Parathyroid adenoma (tissue), 2 donors: ENCODE data around the gene SLC39A10.

ENCODE experiments used
- H2AFZ ChIP-seq: fragments of 300-600 bp; sonication (generic); one replicate; pipeline ENCODE4 v1.7.0; 2017; ENCODE audit warnings: antibody characterized with exemption, mild to moderate bottlenecking
- H3K27ac ChIP-seq: fragments of 300-600 bp; sonication (generic); one replicate; pipeline ENCODE4 v1.7.0; 2017
- H3K27me3 ChIP-seq: fragments of 300-600 bp; sonication (generic); one replicate; pipeline ENCODE4 v1.7.0; 2017; ENCODE audit warnings: low read length; ENCODE audit not compliant: control insufficient read depth, insufficient read depth
- H3K36me3 ChIP-seq: fragments of 300-600 bp; sonication (generic); one replicate; pipeline ENCODE4 v1.7.0; 2017; ENCODE audit warnings: low read length; ENCODE audit not compliant: control insufficient read depth, insufficient read depth
- H3K4me1 ChIP-seq: fragments of 300-600 bp; sonication (generic); one replicate; pipeline ENCODE4 v1.7.0; 2017; ENCODE audit warnings: control low read depth
- H3K4me2 ChIP-seq: fragments of 300-600 bp; sonication (generic); one replicate; pipeline ENCODE4 v1.7.0; 2017; ENCODE audit warnings: low read length
- H3K4me3 ChIP-seq: fragments of 300-600 bp; sonication (generic); one replicate; pipeline ENCODE4 v1.7.0; 2017; ENCODE audit warnings: low read depth, low read length
- H3K79me2 ChIP-seq: fragments of 300-600 bp; sonication (generic); one replicate; pipeline ENCODE4 v1.7.0; 2017; ENCODE audit warnings: control low read depth
- H3K9ac ChIP-seq: fragments of 300-600 bp; sonication (generic); one replicate; pipeline ENCODE4 v1.7.0; 2017; ENCODE audit warnings: mild to moderate bottlenecking
- H3K9me3 ChIP-seq: fragments of 300-600 bp; sonication (generic); one replicate; pipeline ENCODE4 v1.7.0; 2017; ENCODE audit warnings: low read length; ENCODE audit not compliant: control insufficient read depth
- CTCF ChIP-seq: fragments of 300-600 bp; sonication (generic); IDR thresholded peaks from one replicate; pipeline ENCODE4 v1.7.0; 2017; ENCODE audit warnings: antibody characterized with exemption, mild to moderate bottlenecking
- donor health status: primary hyperparathyroidism.

The SLC39A10 gene

GRCh38 chr2:195667974-195668373 is 10.9 kb downstream of the SLC39A10 start:
- no peak for TF ChIP-seq CTCF
- Histone ChIP-seq H3K36me3 (no peaks in the 10 kb centered on the region), H2AFZ (no peak overlapping the region), H3K9me3 (no peaks in the 10 kb centered on the region), H3K79me2 (no peaks in the 10 kb centered on the region), H3K27ac (no peak overlapping the region), H3K4me2 (no peak overlapping the region), H3K27me3 (no peaks in the 10 kb centered on the region), H3K9ac (no peak overlapping the region), H3K4me3 (no peak overlapping the region), H3K4me1 (no peaks in the 10 kb centered on the region)

GRCh38 chr2:195670191-195670590 is 13.2 kb downstream of the SLC39A10 start:
- no peak overlapping the region for H3K4me3 ChIP-seq
- no peaks in the 10 kb centered on the region for H3K27me3 ChIP-seq
- H3K9me3 ChIP-seq: no peaks in the 10 kb centered on the region
- no peak overlapping the region for H3K4me2 ChIP-seq
- H3K36me3 ChIP-seq: no peaks in the 10 kb centered on the region
- H3K79me2 ChIP-seq: no peaks in the 10 kb centered on the region
- H3K4me1 ChIP-seq: no peaks in the 10 kb centered on the region
- no peak overlapping the region for H2AFZ ChIP-seq
- no peak overlapping the region for H3K27ac ChIP-seq
- TF ChIP-seq CTCF: no peak
- H3K9ac ChIP-seq: no peak overlapping the region

DNA sequence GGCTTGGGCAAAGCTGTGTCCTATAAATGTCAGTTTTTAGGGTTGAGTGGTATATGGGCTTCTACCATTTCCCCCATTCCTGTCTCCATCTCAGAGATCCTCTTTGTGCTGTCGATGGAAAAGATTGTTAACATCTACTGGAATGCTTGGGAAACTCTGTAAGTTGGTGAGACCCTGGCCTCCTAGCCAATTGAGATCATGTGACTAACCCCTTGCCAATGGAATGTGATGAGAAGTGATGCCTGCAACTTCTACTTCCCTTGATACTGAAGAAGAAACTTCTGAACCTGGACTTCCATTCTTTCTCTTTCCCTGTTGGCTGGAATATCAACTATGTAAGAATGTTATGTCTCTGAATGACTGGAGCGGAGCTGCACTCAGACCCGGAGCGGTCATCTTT is 14.5 kb downstream of the SLC39A10 start:
- H3K27ac ChIP-seq: no peak overlapping the region
- no peaks in the 10 kb centered on the region for H3K27me3 ChIP-seq
- no peaks in the 10 kb centered on the region for H3K4me1 ChIP-seq
- H3K9ac ChIP-seq: no peak overlapping the region
- H3K9me3 ChIP-seq: no peaks in the 10 kb centered on the region
- no peak for TF ChIP-seq CTCF
- H3K4me3 ChIP-seq: no peak overlapping the region
- H3K79me2 ChIP-seq: no peaks in the 10 kb centered on the region
- H3K36me3 ChIP-seq: no peaks in the 10 kb centered on the region
- H2AFZ ChIP-seq: no peak overlapping the region
- no peak overlapping the region for H3K4me2 ChIP-seq

DNA sequence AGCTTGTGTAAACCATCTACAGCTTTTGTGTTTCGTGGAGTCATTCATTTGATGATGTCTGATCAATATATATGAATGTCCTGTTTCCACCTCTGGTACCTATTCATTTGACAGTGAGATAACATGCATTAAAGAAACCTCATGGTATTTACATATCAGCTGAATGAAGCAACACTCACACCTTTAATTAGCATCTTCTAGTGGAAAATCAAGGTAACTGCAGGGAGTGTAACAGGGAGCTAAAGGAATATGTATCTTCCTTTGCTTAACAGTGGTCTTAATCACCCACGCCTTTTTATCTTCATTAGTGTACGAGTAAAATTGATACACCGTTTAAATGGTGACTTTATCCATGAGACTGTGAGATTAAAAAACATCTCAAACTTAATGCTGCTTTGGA is 15.6 kb downstream of the SLC39A10 start:
- H3K9ac ChIP-seq: no peak overlapping the region
- TF ChIP-seq CTCF: no peak
- no peaks in the 10 kb centered on the region for H3K9me3 ChIP-seq
- no peaks in the 10 kb centered on the region for H3K79me2 ChIP-seq
- no peaks in the 10 kb centered on the region for H3K36me3 ChIP-seq
- no peaks in the 10 kb centered on the region for H3K27me3 ChIP-seq
- no peak overlapping the region for H3K4me2 ChIP-seq
- no peaks in the 10 kb centered on the region for H3K4me1 ChIP-seq
- no peak overlapping the region for H3K4me3 ChIP-seq
- no peak overlapping the region for H3K27ac ChIP-seq
- no peak overlapping the region for H2AFZ ChIP-seq

DNA sequence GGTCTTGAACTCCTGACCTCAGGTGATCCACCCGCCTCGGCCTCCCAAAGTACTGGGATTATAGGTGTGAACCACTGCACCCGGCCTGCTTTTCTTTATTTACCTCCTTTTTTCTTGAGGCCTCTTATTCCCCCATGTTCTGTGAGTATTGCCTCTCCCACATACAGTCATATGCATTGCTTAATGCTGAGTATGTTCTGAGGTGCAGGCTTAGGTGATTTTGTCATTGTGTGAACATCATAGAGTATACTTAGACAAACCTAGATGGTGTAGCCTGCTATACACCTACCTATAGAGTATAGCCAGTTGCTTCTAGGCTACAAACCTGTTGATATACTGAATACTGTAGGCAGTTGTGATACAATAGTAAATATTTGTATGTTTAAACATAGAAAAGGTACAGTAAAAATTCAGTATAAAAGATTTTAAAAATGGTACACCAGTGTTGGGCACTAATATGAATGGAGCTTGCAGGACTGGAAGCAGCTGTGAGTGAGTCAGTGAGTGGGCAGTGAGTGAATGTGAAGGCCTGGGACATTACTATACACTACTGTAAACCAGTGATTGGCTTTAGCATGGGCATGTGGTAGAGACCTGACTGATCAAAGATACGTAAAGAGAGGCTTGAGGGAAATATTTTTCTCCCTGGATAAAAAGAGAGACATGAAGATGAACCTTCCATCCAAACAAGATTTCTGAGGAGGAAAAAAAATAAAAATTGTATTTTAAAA is 17.6 kb downstream of the SLC39A10 start:
- no peaks in the 10 kb centered on the region for H3K27me3 ChIP-seq
- no peaks in the 10 kb centered on the region for H3K9me3 ChIP-seq
- no peak overlapping the region for H2AFZ ChIP-seq
- no peak overlapping the region for H3K4me3 ChIP-seq
- no peak overlapping the region for H3K4me2 ChIP-seq
- no peaks in the 10 kb centered on the region for H3K79me2 ChIP-seq
- H3K36me3 ChIP-seq: no peaks in the 10 kb centered on the region
- H3K9ac ChIP-seq: no peak overlapping the region
- H3K27ac ChIP-seq: no peak overlapping the region
- no peaks in the 10 kb centered on the region for H3K4me1 ChIP-seq
- TF ChIP-seq CTCF: no peak
